ENCODE results near the gene CSMD2. TPM values are rescaled to one million over a fixed set of nuclear protein-coding genes. Genes with fewer than 3 reads are reported as not detected.

The CSMD2 gene
- total RNA-seq, 1 experiment from 2014 or later, result 0.22 TPM

GRCh38 chr1:34178072-34178471, 13.0 kb upstream of the CSMD2 start:
- DNase-seq (ENCODE audit: low read depth, low spot score), result no peak
- RAD21 ChIA-PET (ENCODE audit: low non-redundant PET in 1 of 2, low total read pairs in 2 of 2, uncharacterized antibody in 2 of 2, unreplicated experiment in 2 of 2), result no interaction called here
- no peaks in the 10 kb centered on the region for H3K4me1 ChIP-seq (ENCODE audit: control insufficient read depth in 1 of 2, insufficient read depth in 2 of 2, low read length in 2 of 2)
- no peaks in the 10 kb centered on the region for H3K9me2 ChIP-seq (ENCODE audit: insufficient read depth)
- H3K9me3 ChIP-seq (ENCODE audit: control insufficient read depth in 1 of 2, insufficient read depth in 1 of 2, low read depth in 1 of 2, low read length in 2 of 2), result no peaks in the 10 kb centered on the region
- no peak overlapping the region for H2AFZ ChIP-seq (ENCODE audit: low read depth, low read length, poor library complexity, severe bottlenecking)
- TF ChIP-seq FOSL1 (IDR thresholded peaks at IDR 0.05; ENCODE audit: low read depth) (no peak), EZH2phosphoT487 (IDR thresholded peaks at IDR 0.05; ENCODE audit: borderline replicate concordance) (no peak), EZH2 (IDR thresholded peaks at IDR 0.05) (no peak), JUND (IDR thresholded peaks at IDR 0.05) (no peak), SRF (IDR thresholded peaks at IDR 0.05; ENCODE audit: low read depth) (no peak), CEBPB (IDR thresholded peaks at IDR 0.05; ENCODE audit: low read depth) (no peak), YY1 (IDR thresholded peaks at IDR 0.05; ENCODE audit: extremely low read depth, insufficient replicate concordance, low read depth, low read length) (no peak), SP1 (IDR thresholded peaks at IDR 0.05; ENCODE audit: low read depth) (no peak), REST (IDR thresholded peaks at IDR 0.05; ENCODE audit: low read depth) (no peak), TCF7L2 (IDR thresholded peaks at IDR 0.05; ENCODE audit: borderline replicate concordance, extremely low read depth, insufficient read depth, insufficient read length) (no peak), POLR2AphosphoS5 (IDR thresholded peaks at IDR 0.05; ENCODE audit: low read depth, low read length) (no peak), SIN3A (IDR thresholded peaks at IDR 0.05; ENCODE audit: low read depth) (no peak), POLR2A (IDR thresholded peaks at IDR 0.05; ENCODE audit: borderline replicate concordance, extremely low read depth, insufficient read depth, insufficient read length) (no peak)
- TF ChIP-seq, protein P1, sequence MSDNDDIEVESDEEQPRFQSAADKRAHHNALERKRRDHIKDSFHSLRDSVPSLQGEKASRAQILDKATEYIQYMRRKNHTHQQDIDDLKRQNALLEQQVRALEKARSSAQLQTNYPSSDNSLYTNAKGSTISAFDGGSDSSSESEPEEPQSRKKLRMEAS (IDR thresholded peaks at IDR 0.05), result no peak
- H3K9ac ChIP-seq (ENCODE audit: low read length), result no peak overlapping the region
- no peaks in the 10 kb centered on the region for H3K36me3 ChIP-seq (ENCODE audit: control insufficient read depth in 1 of 2, insufficient read depth in 2 of 2, low read length in 2 of 2)
- no peak for ATAC-seq
- BruUV-seq (replicated peaks), result no TSS peak
- POLR2A ChIA-PET, result no interaction called here
- no peak overlapping the region for H3K4me3 ChIP-seq (replicated peaks in 1 of 2; ENCODE audit: low read depth in 1 of 2, low read length in 2 of 2)
- CTCF ChIA-PET, result no interaction called here
- no peaks in the 10 kb centered on the region for H3K79me2 ChIP-seq (ENCODE audit: insufficient read depth, low read length)
- no peak overlapping the region for H3K27ac ChIP-seq (ENCODE audit: low read depth, low read length)
- H3K27me3 ChIP-seq (ENCODE audit: insufficient read depth, low read length), result peaks cover 32% of the 10 kb centered on the region
- intact Hi-C loops (cut with micrococcal nuclease), result no loop called here
- no peaks in the 10 kb centered on the region; the same call in 1 of the 2 replicates for H4K20me1 ChIP-seq (ENCODE audit: insufficient read depth)
- H3K4me2 ChIP-seq (ENCODE audit: low read length), result no peak overlapping the region
